Daoy (cell line): ENCODE data around the gene HBEGF. TPM values are rescaled to one million over a fixed set of nuclear protein-coding genes. Genes with fewer than 3 reads are reported as not detected.

Experiments used
- DNase-seq: peaks from one replicate; pipeline ENCODE4 v3.0.0-alpha.2; 2015; ENCODE audit warnings: low read depth
- total RNA-seq: library from RNA; depleted of rRNA; stranded (reverse); fragments of >200 nt; shearing (Covaris generic); gene quantifications from 2 replicates; pipeline ENCODE4 v1.2.3, GENCODE V29; 2014

HBEGF gene
- total RNA-seq, 1 experiment from 2014 or later, result 81.9 TPM

DNA sequence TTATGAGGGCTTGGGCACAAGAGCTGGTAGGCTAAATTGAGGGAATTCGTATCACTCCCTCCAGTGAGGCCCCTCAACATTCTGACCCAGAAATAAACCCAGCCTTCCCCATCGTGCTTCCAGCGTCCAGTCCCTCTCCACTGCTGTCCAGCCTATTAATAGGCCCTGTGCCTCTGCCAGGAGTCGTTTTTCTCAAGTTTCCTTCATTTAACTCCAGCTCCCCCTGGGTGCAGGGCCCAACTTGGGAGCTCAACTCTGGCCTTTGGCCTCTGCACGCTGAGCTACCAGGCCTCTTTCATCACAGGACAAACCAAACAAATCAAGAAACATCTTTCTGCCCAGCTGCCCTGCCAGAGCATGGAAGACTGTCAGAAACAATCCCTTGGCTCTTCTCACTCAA, 10.0 kb downstream of the HBEGF start:
- no peak for DNase-seq

DNA sequence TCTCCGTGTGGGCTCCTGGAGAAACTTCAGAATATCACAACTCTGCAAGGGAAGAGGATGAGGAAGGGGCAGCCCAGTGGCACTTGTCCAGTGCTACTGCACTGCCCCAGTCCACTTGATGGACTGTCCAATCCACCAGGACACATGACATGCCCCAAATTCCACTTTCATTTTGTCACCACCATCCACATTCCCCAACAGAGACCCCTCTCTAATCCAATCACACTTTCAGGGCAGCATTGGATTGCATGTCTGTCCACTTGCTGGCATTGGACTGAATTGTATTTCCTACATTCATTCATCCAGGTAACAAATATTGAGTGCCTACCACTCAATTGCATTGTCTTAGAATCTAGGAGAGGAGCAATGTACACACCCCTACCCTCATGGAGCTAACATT, 14.8 kb downstream of the HBEGF start:
- no peak for DNase-seq

DNA sequence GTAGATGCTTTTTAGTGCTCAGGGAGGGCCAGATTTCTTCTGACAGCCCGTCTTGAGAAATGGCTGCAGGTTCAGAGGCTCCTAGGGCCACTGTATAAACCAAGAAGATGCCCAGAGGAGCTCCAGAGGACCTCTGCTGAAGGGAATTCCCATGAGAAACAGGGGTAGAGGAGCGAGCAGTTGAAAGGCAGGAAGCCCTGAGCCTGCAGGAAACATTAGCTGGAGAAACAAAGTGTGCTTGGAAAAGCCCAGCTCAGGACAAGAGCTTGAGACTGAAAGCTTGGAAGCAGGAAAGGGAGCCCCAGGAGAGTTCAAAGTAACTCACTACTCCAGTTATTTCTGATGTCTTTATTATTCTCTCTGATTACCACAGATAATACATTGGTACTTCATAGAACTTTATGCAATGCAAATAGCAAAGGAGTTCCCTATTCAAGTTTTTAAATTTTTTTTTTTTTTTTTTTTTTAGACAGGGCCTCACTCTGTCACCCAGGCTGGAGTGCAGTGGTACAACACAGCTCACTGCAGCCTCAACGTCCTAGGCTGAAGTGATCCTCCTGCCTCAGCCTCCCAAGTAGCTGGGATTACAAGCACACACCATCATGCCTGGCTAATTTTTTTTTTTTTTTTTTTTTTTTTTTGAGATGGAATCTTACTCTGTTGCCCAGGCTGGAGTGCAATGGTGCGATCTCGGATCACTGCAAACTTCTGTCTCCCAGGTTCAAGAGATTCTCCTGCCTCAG, 16.5 kb downstream of the HBEGF start:
- no peak for DNase-seq

DNA sequence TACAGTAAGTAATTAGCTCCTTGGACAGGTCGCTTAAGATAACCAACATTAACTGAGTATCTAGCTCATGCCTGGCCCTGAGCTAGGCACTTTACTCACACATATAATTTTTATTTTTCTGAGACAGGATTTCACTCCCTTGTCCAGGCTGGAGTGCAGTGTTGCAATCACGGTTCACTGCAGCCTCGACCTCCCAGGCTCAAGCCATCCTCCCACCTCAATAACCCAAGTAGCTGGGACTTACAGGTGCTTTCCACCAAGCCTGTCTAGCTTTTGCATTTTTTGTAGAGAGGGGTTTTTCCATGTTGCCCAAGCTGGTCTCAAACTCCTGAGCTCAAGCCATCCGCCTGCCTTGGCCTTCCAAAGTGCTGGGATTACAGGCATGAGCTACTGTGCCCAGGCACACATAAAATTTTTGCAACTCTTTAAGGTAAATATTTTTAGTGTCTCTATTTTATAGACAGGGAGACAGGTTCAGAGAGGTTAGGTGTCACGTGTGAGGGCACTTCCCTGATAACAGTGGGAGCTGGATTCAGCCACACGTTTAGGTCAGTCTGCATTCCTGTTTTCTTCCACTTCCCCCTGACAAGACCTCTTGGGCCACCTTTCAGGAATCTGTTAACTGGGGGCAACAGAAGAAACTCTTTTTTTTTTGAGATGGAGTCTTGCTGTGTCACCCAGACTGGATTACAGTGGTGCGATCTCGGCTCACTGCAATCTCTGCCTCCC, 18.2 kb downstream of the HBEGF start:
- no peak for DNase-seq

DNA sequence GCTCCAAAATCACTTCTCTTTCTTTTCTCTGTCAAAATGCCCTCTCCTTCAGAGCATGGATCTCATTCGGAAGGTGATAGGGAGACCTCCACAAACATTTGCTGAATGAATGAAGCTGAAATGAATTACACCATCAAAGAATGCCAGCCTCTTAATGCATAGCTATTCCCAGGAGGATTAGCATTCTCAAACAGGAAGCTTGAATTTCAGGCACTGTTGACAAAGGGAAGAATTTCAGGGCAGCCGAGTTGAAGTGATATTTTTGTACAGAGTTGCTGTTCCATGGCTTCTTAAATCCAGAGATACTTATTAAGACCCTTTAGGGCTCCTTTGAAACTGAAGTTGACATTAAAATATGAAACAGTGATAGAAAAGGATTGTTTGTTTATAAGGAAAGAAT, 18.8 kb downstream of the HBEGF start:
- DNase-seq, result peak; percentile 61

DNA sequence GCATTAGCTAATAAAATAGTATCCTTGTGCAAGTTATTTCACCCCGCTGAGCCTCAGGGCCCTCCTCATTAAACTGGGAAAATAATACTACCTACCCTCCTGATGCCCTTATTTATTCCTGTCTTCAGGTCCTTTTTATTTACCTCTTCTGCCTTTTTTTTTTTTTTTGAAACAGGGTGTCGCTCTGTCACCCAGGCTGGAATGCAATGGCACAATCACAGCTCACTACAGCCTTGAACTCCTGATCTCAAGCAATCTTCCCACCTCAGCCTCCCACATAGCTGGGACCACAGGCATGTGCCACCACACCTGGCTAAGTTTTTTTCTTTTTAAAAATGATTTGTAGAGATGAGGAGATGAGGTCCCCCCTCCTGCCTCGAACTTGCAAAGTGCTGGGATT, 20.9 kb downstream of the HBEGF start:
- no peak for DNase-seq

DNA sequence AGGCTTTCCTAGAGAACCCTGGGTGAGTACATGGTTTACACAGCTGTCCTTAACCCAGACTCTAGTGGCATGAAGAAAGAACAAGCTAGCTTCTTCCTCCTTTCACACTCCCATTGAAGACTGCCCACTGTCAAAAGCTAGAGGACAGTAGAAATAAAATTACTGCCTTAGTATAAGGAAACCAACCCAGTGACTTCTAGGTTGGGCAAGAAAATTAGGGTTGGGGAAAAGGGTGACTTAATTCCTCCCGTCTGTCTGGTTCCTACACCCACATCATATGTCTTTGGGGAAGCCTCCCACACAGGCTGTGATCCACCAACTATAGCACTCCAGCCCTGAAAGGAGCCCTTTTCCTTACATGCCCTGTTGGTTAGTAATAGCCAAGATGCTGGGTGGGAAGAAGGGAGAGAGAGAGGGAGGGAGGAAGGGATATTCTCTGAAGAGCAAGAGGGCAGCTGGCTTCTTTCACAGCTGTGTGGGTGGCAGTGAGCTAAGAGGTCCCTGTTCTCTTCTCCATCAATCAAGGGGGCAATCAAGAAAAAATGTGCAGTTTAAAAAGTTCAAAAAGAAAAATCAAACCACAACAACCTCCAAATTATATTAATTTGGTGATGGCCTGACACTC, 21.7 kb downstream of the HBEGF start:
- DNase-seq, result peak; percentile 60

DNA sequence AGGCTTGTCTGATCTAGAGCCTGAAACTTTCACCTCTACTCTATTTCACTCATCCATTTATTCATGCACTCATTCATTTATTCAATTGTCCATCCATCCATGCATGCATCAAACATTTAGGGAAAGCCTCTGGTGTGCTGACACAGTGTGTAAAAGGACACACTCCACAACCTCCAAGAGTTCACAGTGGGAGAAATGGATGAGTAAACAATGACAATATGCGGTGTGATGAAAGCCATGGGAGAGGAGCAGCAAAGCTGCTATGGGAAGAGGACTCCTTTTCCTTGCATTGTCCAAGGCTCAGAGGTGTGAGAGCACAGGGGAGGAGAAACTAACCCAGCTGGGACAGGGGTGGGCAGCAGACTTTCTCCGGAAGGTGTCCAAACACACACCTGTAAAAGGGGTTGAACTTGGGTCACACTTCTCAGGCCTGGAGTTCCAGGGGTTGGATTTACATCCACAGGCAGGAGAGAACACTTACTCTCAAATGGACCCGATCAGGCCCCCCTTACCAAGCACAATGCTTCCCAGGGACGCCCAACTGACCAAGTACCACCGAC, 22.3 kb downstream of the HBEGF start:
- peak; percentile 47 for DNase-seq

- peak; percentile 96 for DNase-seq
Measured at GRCh38 chr5:140322751-140323731, 23.4 kb downstream of the HBEGF start.

DNA sequence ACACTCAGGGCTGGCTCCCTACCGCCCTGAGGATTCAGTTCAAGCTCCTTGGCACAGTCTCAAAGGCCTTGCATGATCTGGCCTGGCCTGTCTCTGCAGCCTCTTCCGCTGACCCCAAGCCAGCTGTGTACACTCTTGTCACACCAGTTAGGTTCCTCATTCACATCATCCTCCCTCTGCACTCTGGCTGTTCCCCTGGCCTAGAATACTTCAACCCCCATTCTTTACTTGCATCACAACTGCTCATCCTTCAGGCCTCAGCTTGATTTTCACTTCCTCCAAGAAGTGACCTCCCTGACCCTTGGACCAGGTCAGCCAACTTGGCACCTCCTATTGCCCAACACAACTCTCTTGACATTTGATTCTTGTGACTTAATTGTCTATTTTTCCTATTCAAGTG, 24.6 kb downstream of the HBEGF start:
- no peak for DNase-seq

GRCh38 chr5:140319833-140320232, 26.6 kb downstream of the HBEGF start:
- DNase-seq, result no peak

DNA sequence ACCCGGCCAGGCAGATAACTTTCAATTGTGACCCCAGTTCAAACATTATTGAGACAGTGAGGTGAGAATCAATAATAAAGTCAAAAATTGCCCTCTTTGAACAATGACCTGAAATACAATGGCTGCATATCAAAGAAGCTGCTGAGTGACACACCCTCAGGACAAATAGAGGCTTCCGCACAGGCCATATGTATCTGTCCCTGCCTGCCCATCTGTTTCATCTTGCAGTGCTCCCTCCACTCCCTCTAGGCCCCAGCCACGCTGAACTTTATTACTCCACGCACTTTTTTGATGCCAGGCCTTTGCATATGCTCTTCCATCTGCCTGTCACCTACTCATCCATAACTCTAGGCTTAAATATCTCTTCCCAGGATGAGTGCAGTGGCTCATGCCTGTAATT, 27.6 kb downstream of the HBEGF start:
- DNase-seq, result no peak

GRCh38 chr5:140317859-140318258, 28.5 kb downstream of the HBEGF start:
- DNase-seq, result peak; percentile 79

DNA sequence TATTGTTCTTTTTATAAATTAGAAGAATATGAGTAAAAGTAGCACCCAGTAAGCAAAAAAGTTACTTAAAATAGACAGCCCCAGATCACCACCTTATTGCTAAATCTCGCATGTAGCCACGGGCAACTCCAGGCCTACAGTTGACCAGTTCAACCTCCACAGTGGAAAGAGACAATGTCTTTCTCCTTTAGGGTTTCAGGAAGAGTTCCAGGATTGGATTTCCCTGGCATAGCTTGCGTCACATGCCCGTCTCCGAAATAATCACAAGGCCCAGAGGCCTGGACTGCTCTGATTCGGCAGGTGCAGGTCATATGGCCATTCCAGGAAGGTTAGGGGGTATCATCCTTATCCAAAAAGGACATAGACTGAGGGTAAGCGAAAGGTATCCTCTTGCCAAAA, 33.6 kb downstream of the HBEGF start:
- DNase-seq, result no peak

- peak; percentile 97 for DNase-seq
Measured at GRCh38 chr5:140312067-140312790, 34.2 kb downstream of the HBEGF start.

GRCh38 chr5:140311011-140311467, 35.4 kb downstream of the HBEGF start:
- DNase-seq, result peak; percentile 92

DNA sequence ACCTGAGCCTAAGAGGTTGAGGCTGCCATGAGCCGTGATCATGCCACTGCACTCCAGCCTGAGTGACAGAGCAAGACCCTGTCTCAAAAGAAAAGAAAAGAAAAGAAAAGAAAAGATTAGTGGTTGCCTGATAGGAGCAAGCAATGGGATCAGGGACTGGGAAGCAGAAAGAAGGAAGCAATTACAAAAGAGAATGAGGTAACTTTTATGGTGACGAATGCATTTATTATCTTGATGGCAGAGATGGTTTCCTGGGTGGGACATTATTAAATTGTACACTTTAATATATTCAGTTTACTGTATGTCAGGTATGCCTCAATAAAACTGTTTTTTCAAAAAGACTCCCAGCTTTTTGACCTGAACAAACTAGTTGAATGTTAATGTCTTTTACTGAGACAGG, 36.0 kb downstream of the HBEGF start:
- peak; percentile 46 for DNase-seq

- no peak for DNase-seq
Measured at GRCh38 chr5:140309706-140310249, 36.6 kb downstream of the HBEGF start.

GRCh38 chr5:140305471-140305870, 40.9 kb downstream of the HBEGF start:
- DNase-seq, result no peak

- DNase-seq, result no peak
Measured at GRCh38 chr5:140303966-140304365, 42.4 kb downstream of the HBEGF start.
